Common myeloid progenitor, CD34-positive (primary cell): ENCODE results near the gene GARIN3.

Experiments
- CTCF ChIA-PET: fragments of 350-600 bp; sonication (Branson Sonifier 250); formaldehyde crosslinking; loops from one replicate; lab custom pipeline; 2021; ENCODE audit warnings: antibody characterized with exemption; lab: Charles Lee
- POLR2A ChIA-PET: fragments of 350-600 bp; sonication (Branson Sonifier 250); formaldehyde crosslinking; loops from one replicate; lab custom pipeline; 2021; ENCODE audit warnings: antibody characterized with exemption; lab: Charles Lee
- DNase-seq, 3 donors: peaks; one replicate each; pipeline versions ENCODE4 v3.0.0 to v3.0.0-alpha.2; 2013
- H3K27ac ChIP-seq, 2 experiments: 1 replicate in 1 of 2; 2 replicates in 1 of 2; pipeline ENCODE4 v1.7.0; 2013; ENCODE audit warnings: inconsistent platforms in 2 of 2, low read length in 2 of 2, mild to moderate bottlenecking in 2 of 2, low read depth in 1 of 2, moderate library complexity in 1 of 2; ENCODE audit not compliant: severe bottlenecking in 2 of 2, insufficient read depth in 1 of 2, poor library complexity in 1 of 2
- H3K27me3 ChIP-seq, 5 experiments: replicated peaks in 2 of 5; 1 replicate in 3 of 5; 2 replicates in 2 of 5; pipeline versions ENCODE4 v1.6.1 to v1.7.0; 2013; ENCODE audit warnings: low read length in 4 of 5, mild to moderate bottlenecking in 2 of 5, moderate library complexity in 2 of 5, inconsistent platforms in 1 of 5; ENCODE audit not compliant: insufficient read depth in 5 of 5, control insufficient read depth in 4 of 5
- H3K36me3 ChIP-seq, 4 experiments: 1 replicate in 2 of 4; 2 replicates in 2 of 4; pipeline versions ENCODE4 v1.6.1 to v1.7.0; 2013; ENCODE audit warnings: low read length in 3 of 4, control low read depth in 1 of 4, mild to moderate bottlenecking in 1 of 4; ENCODE audit not compliant: control insufficient read depth in 4 of 4, insufficient read depth in 4 of 4
- H3K4me1 ChIP-seq, 4 experiments: 1 replicate in 3 of 4; 2 replicates in 1 of 4; pipeline versions ENCODE4 v1.6.1 to v1.7.1; 2013; ENCODE audit warnings: low read length in 3 of 4, mild to moderate bottlenecking in 3 of 4, control low read depth in 1 of 4, inconsistent platforms in 1 of 4, moderate library complexity in 1 of 4; ENCODE audit not compliant: control insufficient read depth in 4 of 4, insufficient read depth in 4 of 4; ENCODE audit errors: control extremely low read depth in 1 of 4
- H3K4me3 ChIP-seq, 7 experiments: 1 replicate in 4 of 7; 2 replicates in 3 of 7; pipeline versions ENCODE4 v1.5.1 to v1.7.0; 2013; ENCODE audit warnings: mild to moderate bottlenecking in 7 of 7, low read length in 6 of 7, moderate library complexity in 6 of 7, inconsistent platforms in 2 of 7, low read depth in 2 of 7, control low read depth in 1 of 7; ENCODE audit not compliant: insufficient read depth in 4 of 7, control insufficient read depth in 1 of 7; ENCODE audit errors: extremely low read depth in 1 of 7
- H3K9me3 ChIP-seq, 5 experiments: 1 replicate in 4 of 5; 2 replicates in 1 of 5; pipeline versions ENCODE4 v1.6.1 to v1.7.1; 2013; ENCODE audit warnings: low read length in 4 of 5, mild to moderate bottlenecking in 2 of 5, inconsistent platforms in 1 of 5, low read depth in 1 of 5, moderate library complexity in 1 of 5; ENCODE audit not compliant: control insufficient read depth in 4 of 5, insufficient read depth in 2 of 5; ENCODE audit errors: control extremely low read depth in 1 of 5
- WGBS: methylation state at CpG from one replicate; pipeline ENCODE4 v1.1.5; 2013; ENCODE audit not compliant: insufficient coverage; 5-methylcytosine and 5-hydroxymethylcytosine counted together

Gene GARIN3

GRCh38 chr5:157121709-157122108, 44.4 kb downstream of the GARIN3 start:
- Histone ChIP-seq H3K27ac (no peak overlapping the region), H3K27me3 (no peaks in the 10 kb centered on the region), H3K9me3 (peaks cover 3 to 16% (median 3%) of the 10 kb centered on the region in 5 experiments), H3K4me3 (no peak overlapping the region), H3K4me1 (no peaks in the 10 kb centered on the region), H3K36me3 (no peaks in the 10 kb centered on the region)
- POLR2A ChIA-PET: interaction anchor here (0.6 kb wide), 1 partner anchor 103 kb away, joined by 3 read pairs; no protein-coding TSS in a partner anchor
- CTCF ChIA-PET: interaction anchor here (0.7 to 1.6 kb wide), 2 partner anchors 10 to 205 kb away, joined by 4 to 7 read pairs; no protein-coding TSS in a partner anchor
- DNase-seq: no peak

DNA sequence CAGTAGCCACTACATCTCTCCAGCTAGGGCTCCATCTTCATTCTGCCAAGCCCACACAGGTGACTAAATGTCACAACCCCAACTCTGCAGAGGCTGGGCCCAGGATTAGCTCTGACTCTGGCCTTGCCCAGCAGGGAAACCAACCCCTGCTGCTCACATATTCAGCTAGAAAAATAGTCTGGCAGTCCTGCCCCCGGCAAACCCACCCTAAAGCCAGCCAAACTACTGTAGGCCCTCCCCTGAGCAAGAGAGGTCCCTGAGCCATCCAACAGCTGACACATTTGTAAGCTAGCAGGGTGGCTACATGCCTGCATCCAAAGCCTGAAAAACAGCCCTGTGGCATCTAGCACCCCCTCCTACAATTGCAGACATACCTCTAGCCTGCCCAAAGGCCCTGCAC, 46.0 kb downstream of the GARIN3 start:
- Histone ChIP-seq H3K4me1 (peaks cover 0 to 3% (median 0%) of the 10 kb centered on the region in 4 experiments), H3K27me3 (no peaks in the 10 kb centered on the region), H3K36me3 (no peaks in the 10 kb centered on the region), H3K4me3 (no peak overlapping the region), H3K27ac (no peak overlapping the region), H3K9me3 (peaks cover 3 to 16% (median 3%) of the 10 kb centered on the region in 5 experiments)
- no peak for DNase-seq
- POLR2A ChIA-PET: no interaction called here
- 100% methylated on average over 1 of the region's 1 CpG for WGBS
- CTCF ChIA-PET: no interaction called here

GRCh38 chr5:157116483-157116954, 49.5 kb downstream of the GARIN3 start:
- DNase-seq: no peak
- Histone ChIP-seq H3K27ac (no peak overlapping the region), H3K4me3 (no peak overlapping the region), H3K4me1 (peaks cover 0 to 9% (median 1%) of the 10 kb centered on the region in 4 experiments), H3K9me3 (peaks cover 0 to 9% (median 3%) of the 10 kb centered on the region in 5 experiments), H3K27me3 (no peaks in the 10 kb centered on the region), H3K36me3 (no peaks in the 10 kb centered on the region)
- ChIA-PET CTCF (interaction anchor here (1.5 to 1.6 kb wide), 3 partner anchors 14 to 22 kb away, joined by 3 to 5 read pairs (median 5); no protein-coding TSS in a partner anchor), POLR2A (interaction anchor here (0.7 kb wide), 1 partner anchor 26 kb away, joined by 3 read pairs; the partner anchor contains the start of gene MED7)
- 97% methylated on average over 5 of the region's 6 CpGs for WGBS

DNA sequence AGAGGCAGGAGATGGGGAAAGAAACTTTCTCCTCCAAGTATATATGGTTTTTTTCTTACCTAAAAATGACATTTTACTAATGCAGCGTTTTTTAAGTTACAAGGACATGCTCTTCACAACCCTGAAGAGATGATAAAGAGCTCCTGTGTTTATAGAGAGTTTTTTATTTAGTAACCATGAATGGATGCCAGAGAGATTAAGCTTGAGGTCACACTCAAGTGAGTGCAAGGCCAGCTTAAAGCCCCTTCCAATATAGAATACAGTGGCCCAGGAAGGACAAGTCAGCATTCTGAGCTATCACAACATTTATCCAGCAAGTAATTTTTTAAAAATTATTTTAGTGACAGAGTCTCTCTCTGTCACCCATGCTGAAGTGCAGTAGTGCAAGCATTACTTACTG, 50.6 kb downstream of the GARIN3 start:
- H3K4me3 ChIP-seq: no peak overlapping the region
- no peak for DNase-seq
- peaks cover 0 to 9% (median 1%) of the 10 kb centered on the region in 4 experiments for H3K4me1 ChIP-seq
- ChIA-PET CTCF (interaction anchor here (0.6 to 1.6 kb wide), 3 partner anchors 15 to 45 kb away, joined by 3 to 5 read pairs (median 5); no protein-coding TSS in a partner anchor), POLR2A (no interaction called here)
- WGBS: no CpG with 5 or more reads among the region's 1 CpG
- no peaks in the 10 kb centered on the region for H3K27me3 ChIP-seq
- H3K27ac ChIP-seq: no peak overlapping the region
- H3K36me3 ChIP-seq: no peaks in the 10 kb centered on the region
- peaks cover 0 to 1% (median 0%) of the 10 kb centered on the region in 5 experiments for H3K9me3 ChIP-seq

- Histone ChIP-seq H3K27ac (no peak overlapping the region), H3K4me3 (no peak overlapping the region), H3K36me3 (no peaks in the 10 kb centered on the region), H3K9me3 (no peaks in the 10 kb centered on the region), H3K4me1 (peaks cover 0 to 12% (median 1%) of the 10 kb centered on the region in 4 experiments), H3K27me3 (no peaks in the 10 kb centered on the region)
- no peak for DNase-seq
- ChIA-PET CTCF (interaction anchor here (0.6 kb wide), 1 partner anchor 45 kb away, joined by 5 read pairs; no protein-coding TSS in a partner anchor), POLR2A (no interaction called here)
Observed at GRCh38 chr5:157115012-157115411, 51.1 kb downstream of the GARIN3 start.

- H3K4me3 ChIP-seq: no peak overlapping the region
- peaks cover 11 to 31% (median 20%) of the 10 kb centered on the region in 4 experiments for H3K4me1 ChIP-seq
- no peaks in the 10 kb centered on the region for H3K36me3 ChIP-seq
- no peaks in the 10 kb centered on the region for H3K27me3 ChIP-seq
- WGBS: 100% methylated on average over 1 of the region's 5 CpGs
- peak in 1 of 3 donors; percentile 29 for DNase-seq
- CTCF ChIA-PET: no interaction called here
- POLR2A ChIA-PET: no interaction called here
- no peaks in the 10 kb centered on the region for H3K9me3 ChIP-seq
- H3K27ac ChIP-seq: no peak overlapping the region
Observed at GRCh38 chr5:157113002-157113401, 53.1 kb downstream of the GARIN3 start.
